Measurements from ENCODE around the gene C1orf105.

The C1orf105 gene

DNA sequence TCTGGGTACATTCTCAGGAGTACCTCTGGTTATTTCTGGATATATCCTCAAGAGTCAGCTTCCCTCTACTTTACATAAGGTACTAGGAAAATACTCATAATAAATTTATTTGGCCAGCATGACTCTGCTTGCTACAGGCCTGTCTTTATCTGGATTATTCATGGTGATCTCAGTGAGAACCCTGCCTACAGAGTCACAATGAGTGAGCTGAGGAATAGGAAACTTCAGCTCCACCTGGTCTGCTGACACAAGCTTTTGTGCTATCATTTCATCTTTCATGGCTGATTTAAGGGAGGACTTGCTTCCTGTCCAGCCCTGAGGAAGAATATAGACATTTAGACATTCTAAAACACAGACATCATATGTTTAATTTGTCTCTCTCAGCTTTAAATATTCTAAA is 93.0 kb downstream of the C1orf105 start:
- no peak for TF ChIP-seq CTCF (IDR thresholded peaks at IDR 0.05; ENCODE audit: control insufficient read depth, extremely low read depth, insufficient read depth)
- DNase-seq (ENCODE audit: low read depth), result no peak
- no peak overlapping the region for H3K4me3 ChIP-seq (ENCODE audit: low read depth, low read length)

- no peak for TF ChIP-seq CTCF (IDR thresholded peaks at IDR 0.05; ENCODE audit: control insufficient read depth, extremely low read depth, insufficient read depth)
- DNase-seq (ENCODE audit: low read depth), result no peak
- H3K4me3 ChIP-seq (ENCODE audit: low read depth, low read length), result no peak overlapping the region
These were observed 93.6 kb downstream of the C1orf105 start for GRCh38 chr1:172514108-172514507.

- no peak for DNase-seq (ENCODE audit: low read depth)
- H3K4me3 ChIP-seq (ENCODE audit: low read depth, low read length), result no peak overlapping the region
- no peak for TF ChIP-seq CTCF (IDR thresholded peaks at IDR 0.05; ENCODE audit: control insufficient read depth, extremely low read depth, insufficient read depth)
These were observed 95.0 kb downstream of the C1orf105 start for GRCh38 chr1:172515436-172515835.

DNA sequence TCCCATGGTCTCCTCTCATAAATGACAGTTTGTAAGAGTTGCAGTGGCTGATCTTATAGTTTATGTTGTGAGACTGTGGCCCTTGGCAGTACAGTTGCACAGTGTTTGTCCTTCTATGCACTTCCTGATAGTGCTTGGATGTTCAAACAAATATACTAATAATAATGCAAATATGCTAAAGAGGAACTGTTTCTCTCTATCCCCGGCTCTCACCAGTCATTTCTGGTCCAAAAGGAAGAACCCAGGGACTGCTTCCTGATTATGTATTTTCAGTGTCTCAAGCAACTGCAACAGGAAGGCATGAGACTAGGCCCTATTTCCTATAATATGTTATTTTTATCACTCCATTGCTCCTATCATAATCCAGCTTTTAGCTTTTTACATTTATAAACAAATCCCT is 95.4 kb downstream of the C1orf105 start:
- no peak overlapping the region for H3K4me3 ChIP-seq (ENCODE audit: low read depth, low read length)
- DNase-seq (ENCODE audit: low read depth), result peak; percentile 67
- no peak for TF ChIP-seq CTCF (IDR thresholded peaks at IDR 0.05; ENCODE audit: control insufficient read depth, extremely low read depth, insufficient read depth)

DNA sequence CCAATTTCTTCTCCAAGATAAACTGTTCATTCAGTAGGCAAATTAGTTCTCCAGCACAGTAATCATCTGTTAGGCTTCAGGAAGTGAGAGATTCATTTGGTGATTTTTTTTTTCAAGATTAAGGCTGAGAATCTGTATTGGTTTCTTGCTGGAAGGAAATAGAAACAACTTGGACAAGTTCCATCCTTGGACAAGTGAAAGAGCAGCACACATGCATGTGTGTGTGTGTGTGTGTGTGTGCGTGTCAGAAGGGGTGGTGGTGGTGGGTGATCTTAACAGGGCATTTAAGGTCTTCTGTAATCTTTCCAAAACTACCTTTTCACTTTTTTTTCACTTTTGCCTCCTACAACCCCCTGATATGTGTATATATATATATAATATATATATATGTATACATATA is 96.6 kb downstream of the C1orf105 start:
- no peak for TF ChIP-seq CTCF (IDR thresholded peaks at IDR 0.05; ENCODE audit: control insufficient read depth, extremely low read depth, insufficient read depth)
- H3K4me3 ChIP-seq (ENCODE audit: low read depth, low read length), result no peak overlapping the region
- DNase-seq (ENCODE audit: low read depth), result no peak

GRCh38 chr1:172517545-172517944 is 97.1 kb downstream of the C1orf105 start:
- no peak overlapping the region for H3K4me3 ChIP-seq (ENCODE audit: low read depth, low read length)
- DNase-seq (ENCODE audit: low read depth), result no peak
- no peak for TF ChIP-seq CTCF (IDR thresholded peaks at IDR 0.05; ENCODE audit: control insufficient read depth, extremely low read depth, insufficient read depth)

Measured in LNCaP clone FGC (cell line).